Peyer's patch (tissue), 4 donors: ENCODE results near the gene PHETA1. TPM values are rescaled to one million over a fixed set of nuclear protein-coding genes. Genes with fewer than 3 reads are reported as not detected.
A peak's percentile ranks its signal among the peaks of the same experiment; 100 is the strongest.

ENCODE experiments used
- DNase-seq, 3 donors: peaks; one replicate each; pipeline ENCODE4 v3.0.0-alpha.2; 2017 to 2019
- H3K27ac ChIP-seq, 4 donors: fragments of 200-600 bp; sonication (generic); one replicate each; pipeline ENCODE4 v1.5.1; 2016 to 2019
- H3K27me3 ChIP-seq, 2 donors: fragments of 200-600 bp; sonication (generic); one replicate each; pipeline ENCODE4 v1.5.1; 2019
- H3K36me3 ChIP-seq, 3 donors: fragments of 200-600 bp; sonication (generic); one replicate each; pipeline ENCODE4 v1.5.1; 2016 to 2019
- H3K4me1 ChIP-seq, 4 donors: fragments of 200-600 bp; sonication (generic); one replicate each; pipeline ENCODE4 v1.5.1; 2016 to 2019
- H3K4me3 ChIP-seq, 4 donors: fragments of 200-600 bp; sonication (generic); 1 replicate in 3 of 4; 2 replicates in 1 of 4; pipeline ENCODE4 v1.5.1; 2016 to 2019; ENCODE audit warnings: mild to moderate bottlenecking in 1 of 4
- H3K9me3 ChIP-seq, 4 donors: fragments of 200-600 bp; sonication (generic); one replicate each; pipeline ENCODE4 v1.5.1; 2016 to 2019; ENCODE audit warnings: mild to moderate bottlenecking in 1 of 4
- POLR2A ChIP-seq, 2 donors: fragments of 450-650 bp; IDR thresholded peaks; one replicate each; pipeline ENCODE4 v1.5.1; 2017; ENCODE audit warnings: antibody characterized with exemption in 2 of 2, mild to moderate bottlenecking in 2 of 2, moderate library complexity in 2 of 2
- total RNA-seq, 4 donors: library from RNA; depleted of rRNA; stranded (reverse); fragments of >200 nt; gene quantifications; one replicate each; pipeline ENCODE4 v1.1.0, GENCODE V29; 2016
- TF ChIP-seq, protein P1 (sequence below), 6 experiments: fragments of 450-650 bp in 4 of 6; fragments of 200-600 bp in 2 of 6; sonication (generic) in 1 of 6; IDR thresholded peaks; one replicate each; pipeline ENCODE4 v1.5.1; 2017 to 2019; ENCODE audit warnings: antibody characterized with exemption in 6 of 6, mild to moderate bottlenecking in 3 of 6, moderate library complexity in 1 of 6

PHETA1 gene, protein sequence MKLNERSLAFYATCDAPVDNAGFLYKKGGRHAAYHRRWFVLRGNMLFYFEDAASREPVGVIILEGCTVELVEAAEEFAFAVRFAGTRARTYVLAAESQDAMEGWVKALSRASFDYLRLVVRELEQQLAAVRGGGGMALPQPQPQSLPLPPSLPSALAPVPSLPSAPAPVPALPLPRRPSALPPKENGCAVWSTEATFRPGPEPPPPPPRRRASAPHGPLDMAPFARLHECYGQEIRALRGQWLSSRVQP
- total RNA-seq, result 10 to 100 TPM; 43.2 to 64.6 (median 51.0) TPM

DNA sequence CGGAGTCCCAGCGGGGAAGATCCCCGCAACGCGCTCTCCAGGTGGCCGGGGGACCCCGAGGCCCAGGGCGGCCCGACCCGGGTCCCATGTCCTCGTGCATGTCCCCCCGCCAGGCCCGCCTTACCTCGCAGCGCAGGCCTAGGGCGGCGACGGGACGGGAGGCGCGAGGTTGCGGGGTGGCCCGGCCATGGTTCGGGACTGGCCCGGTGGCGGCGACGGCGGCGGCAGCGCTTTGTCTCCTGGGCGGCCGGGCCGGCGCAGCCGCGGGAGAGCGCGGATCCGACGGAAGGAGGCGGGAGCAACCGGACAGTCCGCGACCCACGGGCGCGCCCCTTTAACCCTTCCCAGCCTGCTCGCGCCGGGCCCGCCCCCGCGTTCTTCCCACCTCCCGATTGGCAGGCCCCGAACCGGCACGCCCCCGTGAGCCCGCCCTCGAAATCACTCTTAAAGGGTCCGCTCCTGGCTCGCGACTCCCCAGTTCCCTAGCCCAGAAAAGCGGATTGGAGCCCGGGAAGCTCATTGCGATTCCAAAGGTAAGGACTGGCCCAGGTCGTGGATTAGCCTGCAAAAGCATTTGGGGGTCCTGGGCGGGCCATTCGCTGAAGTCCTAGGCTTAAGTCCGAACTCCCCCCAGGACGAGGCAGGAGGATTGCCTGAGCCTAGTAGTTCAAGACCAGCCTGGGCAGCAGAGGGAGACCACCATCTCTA lies at the start of gene PHETA1:
TSS of gene PHETA1 (minus strand) at position 308 of the 708 bp plus-strand sequence. CDS start 5,668 bp downstream, outside the sequence.
- TF ChIP-seq, protein P1, sequence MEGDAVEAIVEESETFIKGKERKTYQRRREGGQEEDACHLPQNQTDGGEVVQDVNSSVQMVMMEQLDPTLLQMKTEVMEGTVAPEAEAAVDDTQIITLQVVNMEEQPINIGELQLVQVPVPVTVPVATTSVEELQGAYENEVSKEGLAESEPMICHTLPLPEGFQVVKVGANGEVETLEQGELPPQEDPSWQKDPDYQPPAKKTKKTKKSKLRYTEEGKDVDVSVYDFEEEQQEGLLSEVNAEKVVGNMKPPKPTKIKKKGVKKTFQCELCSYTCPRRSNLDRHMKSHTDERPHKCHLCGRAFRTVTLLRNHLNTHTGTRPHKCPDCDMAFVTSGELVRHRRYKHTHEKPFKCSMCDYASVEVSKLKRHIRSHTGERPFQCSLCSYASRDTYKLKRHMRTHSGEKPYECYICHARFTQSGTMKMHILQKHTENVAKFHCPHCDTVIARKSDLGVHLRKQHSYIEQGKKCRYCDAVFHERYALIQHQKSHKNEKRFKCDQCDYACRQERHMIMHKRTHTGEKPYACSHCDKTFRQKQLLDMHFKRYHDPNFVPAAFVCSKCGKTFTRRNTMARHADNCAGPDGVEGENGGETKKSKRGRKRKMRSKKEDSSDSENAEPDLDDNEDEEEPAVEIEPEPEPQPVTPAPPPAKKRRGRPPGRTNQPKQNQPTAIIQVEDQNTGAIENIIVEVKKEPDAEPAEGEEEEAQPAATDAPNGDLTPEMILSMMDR (IDR thresholded peaks at IDR 0.05), result peak in 2 of 6 experiments; percentile 2 to 10
- peak; percentile 67 to 79 for TF ChIP-seq POLR2A (IDR thresholded peaks at IDR 0.05)
- H3K4me1 ChIP-seq, result peaks cover 0 to 31% (median 8%) of the 10 kb centered on the region in 4 donors
- H3K27ac ChIP-seq, result peak within 1 kb of the TSS; percentile 64 to 83 (median 77)
- peak; percentile 85 to 97 (median 97) for DNase-seq
- H3K9me3 ChIP-seq, result no peaks in the 10 kb centered on the region
- peaks cover 0 to 14% (median 0%) of the 10 kb centered on the region in 3 donors for H3K36me3 ChIP-seq
- no peaks in the 10 kb centered on the region for H3K27me3 ChIP-seq
- H3K4me3 ChIP-seq, result peak within 1 kb of the TSS; percentile 74 to 95 (median 83)

DNA sequence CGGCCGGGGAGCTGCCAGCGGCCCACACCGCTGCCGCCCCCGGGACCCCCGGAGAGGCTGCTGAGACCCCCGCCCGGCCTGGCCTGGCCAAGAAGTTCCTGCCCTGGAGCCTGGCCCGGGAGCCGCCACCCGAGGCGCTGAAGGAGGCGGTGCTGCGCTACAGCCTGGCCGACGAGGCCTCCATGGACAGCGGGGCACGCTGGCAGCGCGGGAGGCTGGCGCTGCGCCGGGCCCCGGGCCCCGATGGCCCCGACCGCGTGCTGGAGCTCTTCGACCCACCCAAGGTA lies 49.6 kb upstream of the PHETA1 start:
- H3K4me1 ChIP-seq, result peaks cover 0 to 9% (median 0%) of the 10 kb centered on the region in 4 donors
- no peak overlapping the region for H3K4me3 ChIP-seq
- no peak overlapping the region for H3K27ac ChIP-seq
- TF ChIP-seq POLR2A (IDR thresholded peaks at IDR 0.05), result no peak
- TF ChIP-seq, protein P1 (IDR thresholded peaks at IDR 0.05), result no peak
- H3K27me3 ChIP-seq, result no peaks in the 10 kb centered on the region
- peaks cover 0 to 23% (median 0%) of the 10 kb centered on the region in 3 donors for H3K36me3 ChIP-seq
- H3K9me3 ChIP-seq, result no peaks in the 10 kb centered on the region
- no peak for DNase-seq

DNA sequence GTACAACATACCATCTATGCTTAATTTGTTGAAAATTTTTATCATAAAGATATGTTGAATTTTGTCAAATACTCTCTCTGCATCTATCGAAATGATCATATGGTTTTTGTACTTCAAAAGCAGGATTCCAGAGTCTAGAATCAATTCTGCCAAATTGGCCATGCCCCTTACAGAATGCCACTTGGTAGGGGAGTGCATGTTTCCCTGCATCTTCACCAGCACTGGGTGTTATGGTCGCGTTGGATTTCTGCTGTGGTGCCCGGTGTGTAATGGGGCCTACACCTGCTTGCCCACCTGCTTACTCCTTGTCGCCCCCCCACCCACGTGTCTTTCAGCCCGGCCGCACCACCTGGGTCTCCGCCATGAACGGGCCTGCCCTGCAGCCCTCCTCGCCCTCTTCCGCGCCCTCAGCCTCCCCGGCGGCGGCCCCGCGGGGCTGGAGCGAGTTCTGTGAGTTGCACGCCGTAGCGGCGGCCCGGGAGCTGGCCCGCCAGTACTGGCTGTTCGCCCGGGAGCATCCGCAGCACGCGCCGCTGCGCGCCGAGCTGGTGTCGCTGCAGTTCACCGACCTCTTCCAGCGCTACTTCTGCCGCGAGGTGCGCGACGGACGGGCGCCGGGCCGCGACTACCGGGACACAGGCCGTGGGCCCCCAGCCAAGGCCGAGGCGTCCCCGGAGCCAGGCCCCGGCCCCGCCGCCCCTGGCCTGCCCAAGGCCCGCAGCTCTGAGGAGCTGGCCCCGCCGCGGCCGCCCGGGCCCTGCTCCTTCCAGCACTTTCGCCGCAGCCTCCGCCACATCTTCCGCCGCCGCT lies 49.1 kb upstream of the PHETA1 start:
- H3K27me3 ChIP-seq, result no peaks in the 10 kb centered on the region
- H3K4me3 ChIP-seq, result no peak overlapping the region
- H3K4me1 ChIP-seq, result peaks cover 0 to 15% (median 3%) of the 10 kb centered on the region in 4 donors
- H3K27ac ChIP-seq, result no peak overlapping the region
- TF ChIP-seq, protein P1 (IDR thresholded peaks at IDR 0.05), result no peak
- TF ChIP-seq POLR2A (IDR thresholded peaks at IDR 0.05), result no peak
- H3K9me3 ChIP-seq, result no peaks in the 10 kb centered on the region
- peaks cover 0 to 23% (median 0%) of the 10 kb centered on the region in 3 donors for H3K36me3 ChIP-seq
- DNase-seq, result no peak

DNA sequence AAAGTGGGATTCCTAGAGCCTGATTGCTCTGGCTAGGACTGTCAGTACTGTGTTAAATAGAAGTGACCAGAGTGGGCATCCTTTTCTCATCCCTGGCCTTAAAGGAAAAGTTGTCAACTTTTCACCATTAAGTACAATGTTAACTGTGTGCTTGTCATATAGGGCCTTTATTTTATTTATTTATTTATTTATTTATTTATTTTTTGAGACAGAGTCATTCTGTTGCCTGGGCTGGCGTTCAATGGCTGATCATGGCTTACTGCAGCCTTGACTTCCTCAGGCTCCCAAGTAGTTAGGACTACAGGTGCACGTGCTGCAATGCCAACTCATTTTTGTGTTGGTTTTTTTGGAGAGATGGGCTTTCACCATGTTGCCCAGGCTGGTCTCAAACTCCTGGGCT lies 48.4 kb upstream of the PHETA1 start:
- peaks cover 0 to 22% (median 6%) of the 10 kb centered on the region in 4 donors for H3K4me1 ChIP-seq
- peaks cover 0 to 23% (median 0%) of the 10 kb centered on the region in 3 donors for H3K36me3 ChIP-seq
- no peak for TF ChIP-seq POLR2A (IDR thresholded peaks at IDR 0.05)
- TF ChIP-seq, protein P1 (IDR thresholded peaks at IDR 0.05), result no peak
- no peak overlapping the region for H3K27ac ChIP-seq
- DNase-seq, result no peak
- no peaks in the 10 kb centered on the region for H3K9me3 ChIP-seq
- H3K27me3 ChIP-seq, result no peaks in the 10 kb centered on the region
- H3K4me3 ChIP-seq, result no peak overlapping the region

DNA sequence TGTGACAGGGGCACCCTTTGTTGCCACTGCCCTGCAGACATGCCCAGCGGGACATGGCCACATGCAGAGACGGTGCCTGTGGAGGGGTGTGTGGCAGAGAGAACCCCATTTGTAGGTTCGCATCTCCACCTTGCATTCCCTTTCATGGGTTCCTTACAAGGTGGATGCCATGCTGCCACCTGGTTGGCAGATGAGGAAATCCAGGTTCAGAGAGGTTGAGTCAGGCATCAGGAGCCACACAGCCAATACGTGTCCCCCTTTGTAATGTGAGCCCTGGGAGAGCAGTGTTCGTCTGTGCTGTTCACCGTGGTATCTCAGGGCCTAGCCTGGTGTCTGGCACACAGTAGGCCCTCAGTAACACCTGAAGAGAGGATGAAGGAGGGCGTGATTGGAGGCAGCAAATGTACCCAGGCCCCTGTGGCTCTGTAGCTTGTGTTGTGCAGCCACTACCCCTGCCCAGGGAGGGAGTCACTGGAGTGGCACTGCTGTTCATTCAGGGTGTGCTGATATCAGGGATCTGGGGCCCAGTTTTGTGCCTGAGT lies 45.9 kb upstream of the PHETA1 start:
- H3K9me3 ChIP-seq, result no peaks in the 10 kb centered on the region
- H3K27ac ChIP-seq, result no peak overlapping the region
- peaks cover 0 to 14% (median 0%) of the 10 kb centered on the region in 3 donors for H3K36me3 ChIP-seq
- H3K4me3 ChIP-seq, result no peak overlapping the region
- no peaks in the 10 kb centered on the region for H3K27me3 ChIP-seq
- TF ChIP-seq POLR2A (IDR thresholded peaks at IDR 0.05), result no peak
- TF ChIP-seq, protein P1 (IDR thresholded peaks at IDR 0.05), result no peak
- DNase-seq, result no peak
- peaks cover 0 to 44% (median 29%) of the 10 kb centered on the region in 4 donors for H3K4me1 ChIP-seq
